Lower leg skin (tissue), 4 donors: ENCODE data around the gene SLC43A3. TPM values are rescaled to one million over a fixed set of nuclear protein-coding genes. Genes with fewer than 3 reads are reported as not detected.

Experiments used
- DNase-seq, 2 donors: peaks; one replicate each; pipeline ENCODE4 v3.0.0-alpha.2; 2019; ENCODE audit warnings: low spot score in 2 of 2
- H3K4me3 ChIP-seq: fragments of 200-600 bp; sonication (generic); 2 replicates; pipeline ENCODE4 v1.5.1; 2017; ENCODE audit warnings: mild to moderate bottlenecking, low read depth; ENCODE audit not compliant: poor library complexity, severe bottlenecking
- POLR2A ChIP-seq, 2 donors: fragments of 450-650 bp; IDR thresholded peaks; one replicate each; pipeline ENCODE4 v1.6.1; 2016 to 2017; ENCODE audit warnings: antibody characterized with exemption in 2 of 2, mild to moderate bottlenecking in 1 of 2, moderate library complexity in 1 of 2
- WGBS, 2 donors: methylation state at CpG; one replicate each; pipeline ENCODE4 v1.1.5; 2018; 5-methylcytosine and 5-hydroxymethylcytosine counted together
- intact Hi-C: fragments of 100-400 bp; cut with DNase I; formaldehyde crosslinking; loops from one replicate; pipeline ENCODE4 v1.15.0; 2023; ENCODE audit warnings: low total_unique reads
- total RNA-seq, 4 donors: library from RNA; depleted of rRNA; stranded (reverse); fragments of >200 nt; gene quantifications; one replicate each; pipeline ENCODE4 v1.1.0, GENCODE V29; 2016
- TF ChIP-seq, protein P1 (sequence below), 3 donors: fragments of 450-650 bp; IDR thresholded peaks; one replicate each; pipeline ENCODE4 v1.5.1; 2016; ENCODE audit warnings: antibody characterized with exemption in 3 of 3, mild to moderate bottlenecking in 3 of 3, moderate library complexity in 2 of 3

Gene SLC43A3
- total RNA-seq, 4 donors from 2014 or later: 12.4 to 66.4 (median 41.1) TPM

- DNase-seq: no peak
- 15 to 19% methylated on average over 6 of the region's 6 CpGs for WGBS, 2 donors
- H3K4me3 ChIP-seq: no peak overlapping the region
- intact Hi-C loops: no loop called here
- TF ChIP-seq POLR2A (IDR thresholded peaks at IDR 0.05): no peak
- TF ChIP-seq, protein P1, sequence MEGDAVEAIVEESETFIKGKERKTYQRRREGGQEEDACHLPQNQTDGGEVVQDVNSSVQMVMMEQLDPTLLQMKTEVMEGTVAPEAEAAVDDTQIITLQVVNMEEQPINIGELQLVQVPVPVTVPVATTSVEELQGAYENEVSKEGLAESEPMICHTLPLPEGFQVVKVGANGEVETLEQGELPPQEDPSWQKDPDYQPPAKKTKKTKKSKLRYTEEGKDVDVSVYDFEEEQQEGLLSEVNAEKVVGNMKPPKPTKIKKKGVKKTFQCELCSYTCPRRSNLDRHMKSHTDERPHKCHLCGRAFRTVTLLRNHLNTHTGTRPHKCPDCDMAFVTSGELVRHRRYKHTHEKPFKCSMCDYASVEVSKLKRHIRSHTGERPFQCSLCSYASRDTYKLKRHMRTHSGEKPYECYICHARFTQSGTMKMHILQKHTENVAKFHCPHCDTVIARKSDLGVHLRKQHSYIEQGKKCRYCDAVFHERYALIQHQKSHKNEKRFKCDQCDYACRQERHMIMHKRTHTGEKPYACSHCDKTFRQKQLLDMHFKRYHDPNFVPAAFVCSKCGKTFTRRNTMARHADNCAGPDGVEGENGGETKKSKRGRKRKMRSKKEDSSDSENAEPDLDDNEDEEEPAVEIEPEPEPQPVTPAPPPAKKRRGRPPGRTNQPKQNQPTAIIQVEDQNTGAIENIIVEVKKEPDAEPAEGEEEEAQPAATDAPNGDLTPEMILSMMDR (IDR thresholded peaks at IDR 0.05): no peak
These were observed 69.1 kb downstream of the SLC43A3 start for GRCh38 chr11:57357856-57358255.

DNA sequence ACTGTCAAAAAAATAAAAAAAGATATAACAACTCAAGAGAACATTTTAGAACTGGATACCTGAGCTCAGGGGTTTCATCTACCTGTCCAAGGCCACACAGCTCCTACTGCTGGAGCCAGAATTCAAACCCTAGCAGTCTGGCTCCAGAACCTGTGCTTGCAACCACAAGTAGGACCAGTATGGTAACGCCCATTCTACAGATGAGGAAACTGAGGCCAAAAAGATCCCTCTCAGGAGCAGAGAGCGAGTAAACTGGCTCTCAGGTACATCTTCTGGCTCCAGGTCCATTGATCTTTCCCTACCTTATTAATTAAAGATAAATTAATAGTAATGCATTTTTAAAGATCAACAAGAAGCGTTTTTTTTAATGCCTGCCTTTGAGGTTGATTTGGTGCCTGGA is 69.6 kb downstream of the SLC43A3 start:
- no peak for DNase-seq
- no peak for TF ChIP-seq POLR2A (IDR thresholded peaks at IDR 0.05)
- TF ChIP-seq, protein P1 (IDR thresholded peaks at IDR 0.05): no peak
- intact Hi-C loops: no loop called here
- H3K4me3 ChIP-seq: no peak overlapping the region
- WGBS, 2 donors: 55 to 70% methylated on average over 3 of the region's 3 CpGs

Other genes with a start within 250 kb of the SLC43A3 start
- under 1 TPM in 2 of 4 donors, not detected in 2; 0.08 to 0.15 TPM for gene LRRC55, start 245.2 kb downstream of the SLC43A3 start, total RNA-seq
- 1 to 10 TPM in 2 of 4 donors, under 1 TPM in 2; 0.17 to 1.6 (median 0.82) TPM for gene APLNR, start 189.9 kb downstream of the SLC43A3 start, total RNA-seq
- gene TNKS1BP1, start 102.2 kb downstream of the SLC43A3 start, total RNA-seq: 100 to 1,000 TPM; 219 to 273 (median 230) TPM
- gene SSRP1, start 91.2 kb downstream of the SLC43A3 start, total RNA-seq: 10 to 100 TPM; 66.1 to 76.1 (median 74.6) TPM
- gene P2RX3, start 88.8 kb downstream of the SLC43A3 start, total RNA-seq: not detected
- gene PRG3, start 46.0 kb downstream of the SLC43A3 start, total RNA-seq: not detected
- gene PRG2, start 36.5 kb downstream of the SLC43A3 start, total RNA-seq: 1 to 10 TPM in 1 of 4 donors, under 1 TPM in 1, not detected in 2; 0.84 to 1.7 TPM
- gene RTN4RL2, start 33.4 kb upstream of the SLC43A3 start, total RNA-seq: 1 to 10 TPM in 3 of 4 donors, under 1 TPM in 1; 0.55 to 3.6 (median 2.3) TPM
- 10 to 100 TPM; 15.9 to 20.2 (median 18.3) TPM for gene SLC43A1, start 88.6 kb upstream of the SLC43A3 start, total RNA-seq
- gene TIMM10, start 103.6 kb upstream of the SLC43A3 start, total RNA-seq: 10 to 100 TPM; 24.3 to 53.2 (median 29.4) TPM
- gene SMTNL1, start 110.5 kb upstream of the SLC43A3 start, total RNA-seq: not detected
- 10 to 100 TPM; 14.5 to 31.0 (median 19.9) TPM for gene UBE2L6, start 140.6 kb upstream of the SLC43A3 start, total RNA-seq
- 100 to 1,000 TPM in 2 of 4 donors, 10 to 100 TPM in 2; 89.4 to 236 (median 103) TPM for gene SERPING1, start 170.6 kb upstream of the SLC43A3 start, total RNA-seq
- gene YPEL4, start 222.8 kb upstream of the SLC43A3 start, total RNA-seq: 1 to 10 TPM in 3 of 4 donors, under 1 TPM in 1; 0.91 to 4.3 (median 2.9) TPM
- 10 to 100 TPM; 14.0 to 29.2 (median 17.6) TPM for gene CLP1, start 230.6 kb upstream of the SLC43A3 start, total RNA-seq
- 10 to 100 TPM; 72.9 to 99.1 (median 84.5) TPM for gene ZDHHC5, start 241.0 kb upstream of the SLC43A3 start, total RNA-seq